ENCODE data around the gene BCL2L2.

Gene BCL2L2

GRCh38 chr14:23355871-23356435 lies 49.3 kb downstream of the BCL2L2 start:
- no peak for DNase-seq (ENCODE audit: low read depth, low spot score)

DNA sequence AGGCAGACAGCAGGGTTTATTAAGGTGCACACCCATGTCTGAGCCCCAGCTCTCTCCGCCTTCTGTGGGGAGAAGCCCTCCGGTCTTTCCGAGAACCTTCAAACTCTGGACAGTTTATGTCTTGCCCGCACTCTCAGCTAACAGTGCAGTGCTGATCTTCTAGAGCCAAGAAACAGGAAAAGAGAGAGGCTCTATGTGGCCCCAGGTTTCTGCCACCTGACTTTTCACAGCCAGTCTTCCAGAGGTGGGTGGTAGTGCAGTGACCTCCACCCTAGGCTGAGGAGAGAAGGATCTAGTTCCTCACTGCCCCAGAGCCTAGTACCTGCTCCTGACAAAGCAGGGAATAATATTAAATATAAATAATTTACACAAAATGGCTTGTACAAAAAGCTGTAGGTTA lies 50.0 kb downstream of the BCL2L2 start:
- DNase-seq (ENCODE audit: low read depth, low spot score), result no peak

GRCh38 chr14:23357261-23357660 lies 50.6 kb downstream of the BCL2L2 start:
- no peak for DNase-seq (ENCODE audit: low read depth, low spot score)

- DNase-seq (ENCODE audit: low read depth, low spot score), result no peak
Measured at GRCh38 chr14:23358042-23358441, 51.4 kb downstream of the BCL2L2 start.

GRCh38 chr14:23358553-23359166 lies 52.0 kb downstream of the BCL2L2 start:
- DNase-seq (ENCODE audit: low read depth, low spot score), result no peak

DNA sequence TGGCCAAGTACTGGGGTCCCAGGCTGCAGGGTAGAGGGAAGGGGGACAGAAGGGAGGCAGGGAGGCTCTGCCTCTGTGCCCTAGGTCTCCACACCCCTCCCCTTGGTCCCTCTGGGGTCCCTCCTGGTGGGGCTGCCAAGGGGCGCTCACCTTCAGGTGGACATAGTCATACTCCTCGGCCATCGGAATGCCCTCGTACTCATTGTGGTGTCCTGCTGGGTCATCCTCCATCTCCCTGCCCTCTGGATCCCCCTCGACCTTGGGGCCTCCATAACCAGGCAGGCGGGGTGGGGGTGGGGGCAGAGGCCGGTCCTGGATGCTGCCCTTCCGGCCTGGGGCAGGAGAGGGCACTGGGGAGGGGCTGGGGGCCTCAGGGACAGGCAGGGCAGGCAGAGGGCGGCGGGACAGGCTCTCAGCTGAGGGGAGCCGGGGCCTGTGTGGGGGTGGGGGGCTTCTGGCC lies 52.6 kb downstream of the BCL2L2 start:
- DNase-seq (ENCODE audit: low read depth, low spot score), result no peak

- no peak for DNase-seq (ENCODE audit: low read depth, low spot score)
Measured at GRCh38 chr14:23359722-23360447, 53.3 kb downstream of the BCL2L2 start.

GRCh38 chr14:23360496-23360895 lies 53.9 kb downstream of the BCL2L2 start:
- DNase-seq (ENCODE audit: low read depth, low spot score), result no peak

DNA sequence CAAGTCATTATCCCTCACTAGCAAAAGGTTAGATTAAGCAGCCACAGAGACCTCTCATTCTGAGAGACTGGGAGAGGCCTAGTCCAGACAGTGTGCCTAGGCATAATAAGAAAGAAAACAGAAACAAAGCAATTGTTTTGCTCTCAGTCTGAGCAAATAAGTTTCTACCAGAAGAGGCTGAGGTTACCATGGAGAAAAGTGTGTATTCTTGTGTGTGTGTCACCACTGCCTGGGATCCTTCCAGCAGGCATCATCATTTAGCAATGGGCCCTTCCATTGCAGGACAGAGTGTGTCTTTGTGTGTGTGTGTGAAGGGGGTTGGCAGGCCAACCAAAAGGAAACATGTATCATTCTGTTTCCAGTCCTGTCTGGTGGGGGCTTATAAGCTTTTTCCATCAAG lies 54.7 kb downstream of the BCL2L2 start:
- DNase-seq (ENCODE audit: low read depth, low spot score), result no peak
